Stimulated activated CD4-positive, alpha-beta T cell treated with anti-CD3 and anti-CD28 coated beads, Interleukin-15, amount 100 ng/mL, for 1 hour (primary cell): ENCODE data around the gene ZNF594.
"Not testable (repeated sequence)": the region's sequence is repeated elsewhere in the genome, so short reads cannot be mapped to it uniquely, and the experiment has no call there.

Experiments
- DNase-seq, 2 donors: peaks; one replicate each; pipeline ENCODE4 v3.0.0-alpha.2; 2020; ENCODE audit warnings: low read depth in 1 of 2, low spot score in 1 of 2

Gene ZNF594

DNA sequence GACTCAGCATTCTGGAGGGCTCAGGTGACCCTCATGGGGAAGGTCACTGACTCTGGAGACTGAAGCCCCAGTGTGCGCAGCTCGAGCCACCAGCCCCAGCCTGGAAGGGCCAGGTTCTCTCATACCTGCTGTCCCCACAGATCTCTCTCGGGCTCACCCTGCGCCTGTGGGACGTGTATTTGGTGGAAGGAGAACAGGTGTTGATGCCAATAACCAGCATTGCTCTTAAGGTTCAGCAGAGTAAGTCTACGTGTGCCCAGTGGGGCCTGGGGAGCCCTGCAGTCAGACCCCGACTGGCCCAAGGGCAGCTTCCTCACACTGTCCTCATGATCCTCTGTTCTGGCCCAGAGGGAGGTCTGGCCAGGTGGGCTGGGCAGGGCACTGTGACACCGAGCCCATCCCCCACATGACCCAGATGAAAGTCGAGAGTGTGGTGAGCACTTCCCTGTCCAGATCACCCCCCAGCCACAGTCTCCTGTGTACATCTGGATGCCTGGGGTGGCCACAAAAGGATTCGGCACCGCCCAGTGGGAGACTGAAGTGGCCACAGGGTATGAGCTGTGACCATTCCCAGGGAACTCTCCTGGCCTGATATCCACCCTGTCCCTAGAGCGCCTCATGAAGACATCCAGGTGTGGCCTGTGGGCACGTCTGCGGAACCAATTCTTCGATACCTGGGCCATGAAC lies 54.0 kb downstream of the ZNF594 start:
- not testable (repeated sequence) for DNase-seq

DNA sequence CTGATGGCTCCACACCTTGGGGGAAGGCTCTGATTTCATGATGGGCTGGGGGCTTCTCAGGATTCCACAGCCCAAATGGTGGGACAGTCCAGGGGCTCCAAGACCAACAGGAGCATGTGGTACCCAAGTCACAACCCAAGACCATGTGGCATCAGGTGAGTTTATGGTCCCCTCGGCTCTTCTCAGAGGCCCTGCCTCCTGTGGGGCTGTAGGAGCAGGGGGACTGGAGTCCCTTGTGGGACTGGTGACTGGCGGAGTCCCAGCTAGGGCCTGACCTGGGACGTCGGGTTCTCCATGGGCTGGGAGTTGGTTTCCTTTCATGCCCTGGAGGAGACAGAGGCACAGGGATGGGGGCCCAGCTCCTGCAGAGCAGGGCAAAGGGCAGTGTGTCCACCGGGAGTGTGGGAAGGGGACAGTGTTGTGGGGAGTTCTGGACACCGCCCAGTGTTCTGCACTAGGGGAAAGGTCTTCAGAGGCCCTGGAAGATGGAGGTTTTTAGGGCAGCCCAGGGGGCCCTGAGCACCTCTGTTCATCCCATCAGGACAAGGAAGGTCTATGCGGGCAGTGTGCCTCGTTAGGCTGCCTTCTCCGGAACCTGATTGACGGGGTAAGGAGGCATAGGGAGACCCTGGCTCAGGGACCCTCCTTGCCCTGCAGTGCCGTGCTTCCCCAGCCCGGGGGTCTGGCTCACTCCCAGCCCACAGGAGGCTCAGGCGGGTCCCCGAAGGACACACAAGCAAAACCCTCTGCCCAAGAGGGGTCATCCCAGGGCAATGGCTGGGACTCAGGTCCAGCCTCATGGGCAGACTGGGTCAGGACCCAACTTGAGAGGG lies 54.9 kb downstream of the ZNF594 start:
- DNase-seq: not testable (repeated sequence)

DNA sequence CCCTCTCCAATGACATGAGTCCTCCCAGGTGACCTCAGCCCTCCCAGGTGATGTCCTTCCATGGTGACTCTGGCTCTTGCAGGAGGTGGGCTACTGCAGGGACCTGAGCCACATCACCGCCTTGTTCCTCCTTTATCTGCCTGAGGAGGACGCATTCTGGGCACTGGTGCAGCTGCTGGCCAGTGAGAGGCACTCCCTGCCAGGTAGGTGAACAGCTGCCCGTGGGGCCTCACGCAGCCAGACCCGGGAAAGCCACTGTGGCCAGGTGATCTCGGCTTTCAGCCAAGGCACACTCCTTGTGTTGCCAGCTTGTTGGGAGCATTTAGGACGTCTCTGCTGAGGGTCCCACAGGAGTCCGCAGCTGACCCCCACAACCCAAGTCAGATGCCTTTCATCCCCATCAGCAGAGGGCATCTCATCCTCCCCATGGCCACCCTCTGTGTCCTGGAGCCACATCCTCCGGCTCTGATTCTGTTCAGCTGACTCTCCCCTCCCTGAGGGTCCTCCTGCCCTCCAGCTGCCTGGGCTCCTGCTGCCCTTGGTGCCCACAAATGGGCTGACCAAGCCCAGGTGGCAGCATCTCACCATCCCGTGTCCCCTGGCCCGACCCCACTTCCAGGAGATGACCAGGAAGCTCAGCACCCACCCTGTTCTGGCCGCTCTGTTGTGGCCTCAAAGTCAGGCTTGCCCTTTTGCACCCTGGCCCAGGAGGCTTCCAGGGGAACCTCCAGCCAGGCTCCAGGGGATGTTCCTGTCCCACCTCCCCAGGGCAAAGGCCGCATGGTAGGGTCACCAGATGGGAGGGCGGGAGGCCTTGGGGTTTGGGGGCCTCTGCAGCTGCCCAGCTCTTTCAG lies 55.7 kb downstream of the ZNF594 start:
- DNase-seq: no peak

DNA sequence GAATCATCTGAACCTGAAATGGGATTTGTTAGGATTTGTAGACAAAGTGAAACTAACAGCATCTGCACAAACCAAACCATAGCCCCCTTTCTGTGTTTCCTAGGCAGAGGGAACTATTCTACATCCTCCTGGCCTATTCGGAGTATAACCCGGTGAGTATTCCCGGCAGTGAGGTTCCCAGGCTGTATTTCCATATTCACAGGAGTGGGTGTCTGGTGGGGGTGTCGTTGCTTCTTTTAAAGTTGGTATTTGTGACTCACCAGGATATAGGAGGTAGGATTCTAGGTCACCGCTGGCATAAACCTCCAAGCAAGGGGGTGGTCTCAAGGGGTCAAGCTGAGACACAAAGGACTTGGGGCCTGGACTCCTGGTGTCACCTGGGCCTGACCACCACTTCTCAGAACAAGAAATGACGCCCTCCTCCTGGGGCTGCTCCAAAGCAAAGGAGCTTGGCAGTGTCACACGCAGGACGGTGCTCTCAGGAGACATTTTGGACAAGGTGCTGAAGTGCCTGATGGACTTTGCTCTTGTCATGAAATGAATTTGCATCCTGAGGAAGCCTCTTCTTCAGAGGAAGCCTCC lies 56.4 kb downstream of the ZNF594 start:
- DNase-seq: not testable (repeated sequence)

DNA sequence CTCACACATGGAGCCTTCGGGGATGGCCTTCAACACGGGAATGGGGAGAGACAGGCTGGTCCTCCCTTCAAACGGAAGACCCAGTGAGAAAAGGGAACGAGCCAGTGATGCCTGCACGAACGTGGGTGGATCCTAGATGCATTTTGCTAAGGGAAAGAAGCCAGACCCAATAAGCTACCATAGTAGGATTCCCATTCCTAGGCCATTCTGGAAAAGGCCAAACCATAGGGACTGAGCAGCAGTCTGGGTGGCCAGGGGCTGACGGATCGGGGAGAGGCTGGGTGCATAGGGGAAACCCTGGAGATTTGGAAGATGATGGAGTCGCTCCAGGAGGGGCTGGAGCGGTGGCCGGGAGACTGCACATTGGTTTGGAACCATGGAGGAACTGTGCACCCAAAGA lies 57.1 kb downstream of the ZNF594 start:
- not testable (repeated sequence) for DNase-seq

DNA sequence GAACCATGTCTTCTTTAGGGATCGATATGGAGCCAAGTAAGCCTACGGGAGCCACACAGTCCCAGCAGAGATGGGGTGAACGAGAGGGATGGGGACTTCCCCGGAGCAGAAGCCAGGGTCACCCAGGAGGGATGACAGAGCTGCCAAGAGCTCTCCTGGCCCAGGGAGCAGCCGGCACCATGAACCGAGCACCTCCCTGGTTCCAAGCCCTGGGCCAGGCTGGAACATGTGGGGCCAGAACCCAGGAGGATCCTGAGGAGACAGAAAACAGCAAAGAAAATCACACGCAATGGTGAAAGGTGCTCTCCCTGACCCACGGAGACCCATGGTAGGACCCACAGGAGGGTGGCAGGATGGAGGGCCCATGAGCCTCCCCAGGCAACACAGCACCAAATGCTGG lies 57.7 kb downstream of the ZNF594 start:
- DNase-seq: not testable (repeated sequence)

DNA sequence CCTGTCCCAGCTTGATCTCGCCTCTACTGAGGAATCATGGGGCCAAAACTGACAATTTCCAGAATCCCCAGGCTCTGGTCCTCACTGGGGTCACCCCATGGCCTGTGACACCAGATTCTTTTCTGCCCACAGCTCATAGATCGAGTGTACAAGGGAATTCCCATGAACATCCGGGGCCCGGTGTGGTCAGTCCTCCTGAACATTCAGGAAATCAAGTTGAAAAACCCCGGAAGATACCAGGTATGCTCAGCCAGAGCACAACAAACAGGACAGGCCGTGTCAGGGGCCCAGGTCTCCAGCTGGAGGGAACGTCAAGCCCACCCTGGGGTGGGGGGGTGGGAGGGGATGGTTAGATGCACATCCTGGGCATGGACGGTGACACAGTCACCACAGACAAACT lies 58.4 kb downstream of the ZNF594 start:
- no peak for DNase-seq

DNA sequence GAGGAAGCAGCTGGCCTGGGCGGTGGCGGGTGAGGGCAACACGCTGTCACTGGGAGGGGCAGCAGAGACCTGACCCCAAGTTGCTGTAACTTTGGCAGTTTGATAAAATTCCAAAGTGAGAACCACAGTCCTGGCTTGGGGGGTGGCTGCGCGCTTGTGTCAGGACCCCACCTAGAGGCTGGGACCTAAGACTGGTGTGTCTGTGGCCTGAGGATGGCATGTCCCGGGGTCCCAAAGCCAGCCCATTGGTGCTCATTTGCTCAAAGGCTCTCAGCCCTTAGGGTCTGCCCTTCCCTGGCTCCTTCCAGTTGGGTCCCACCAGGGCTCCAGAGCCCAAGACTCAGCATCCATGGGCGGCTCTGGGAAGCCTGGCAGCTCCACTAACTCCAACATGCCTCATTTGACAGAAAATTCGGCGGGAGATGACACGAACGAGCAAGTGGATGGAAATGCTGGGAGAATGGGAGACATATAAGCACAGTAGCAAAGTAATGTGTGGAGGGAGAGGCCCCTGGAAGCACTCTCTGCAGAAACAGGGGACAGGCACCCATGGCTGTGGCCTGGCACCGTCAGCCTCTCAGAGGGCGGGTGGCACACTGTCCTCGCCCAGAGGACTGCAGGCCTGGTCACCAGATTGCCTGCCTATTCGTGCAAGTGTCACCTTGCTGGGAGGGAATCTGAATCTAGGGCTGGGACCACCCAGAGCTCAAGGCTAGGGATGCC lies 59.0 kb downstream of the ZNF594 start:
- DNase-seq: not testable (repeated sequence)

DNA sequence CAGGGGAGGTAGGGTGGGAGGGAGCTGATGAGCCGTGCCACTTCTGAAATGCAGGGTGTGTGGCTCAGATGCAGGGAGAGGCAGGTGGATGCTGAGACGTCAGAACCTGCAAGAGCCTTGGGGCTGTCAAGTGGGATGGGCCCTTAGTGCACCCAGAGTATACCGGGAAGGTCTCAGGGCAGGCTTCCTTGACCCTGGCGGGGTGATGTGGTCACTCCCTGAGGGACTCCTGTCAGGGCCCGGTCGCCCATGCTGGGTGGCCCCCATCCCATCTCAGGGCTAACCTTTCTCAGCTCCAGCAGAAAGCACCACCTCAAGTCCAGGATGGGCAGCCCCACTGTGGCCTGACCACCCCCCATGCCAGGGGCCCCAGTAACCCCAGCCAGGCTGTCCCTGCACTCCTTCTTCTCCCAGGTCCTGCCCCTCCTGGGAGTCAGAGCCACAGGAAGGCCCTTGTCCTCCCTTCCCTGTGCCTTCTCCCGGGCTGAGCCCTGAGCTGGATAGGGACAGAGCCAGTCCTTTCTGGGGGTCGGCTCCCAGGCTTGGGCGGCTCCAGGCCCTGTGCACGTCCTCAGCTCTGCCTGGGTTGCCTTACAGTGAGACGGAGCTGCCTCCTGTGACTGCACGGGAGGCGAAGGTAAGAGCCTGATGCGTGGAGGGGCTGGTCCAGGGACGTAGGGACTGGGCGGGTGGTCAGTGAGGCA lies 59.7 kb downstream of the ZNF594 start:
- not testable (repeated sequence) for DNase-seq

DNA sequence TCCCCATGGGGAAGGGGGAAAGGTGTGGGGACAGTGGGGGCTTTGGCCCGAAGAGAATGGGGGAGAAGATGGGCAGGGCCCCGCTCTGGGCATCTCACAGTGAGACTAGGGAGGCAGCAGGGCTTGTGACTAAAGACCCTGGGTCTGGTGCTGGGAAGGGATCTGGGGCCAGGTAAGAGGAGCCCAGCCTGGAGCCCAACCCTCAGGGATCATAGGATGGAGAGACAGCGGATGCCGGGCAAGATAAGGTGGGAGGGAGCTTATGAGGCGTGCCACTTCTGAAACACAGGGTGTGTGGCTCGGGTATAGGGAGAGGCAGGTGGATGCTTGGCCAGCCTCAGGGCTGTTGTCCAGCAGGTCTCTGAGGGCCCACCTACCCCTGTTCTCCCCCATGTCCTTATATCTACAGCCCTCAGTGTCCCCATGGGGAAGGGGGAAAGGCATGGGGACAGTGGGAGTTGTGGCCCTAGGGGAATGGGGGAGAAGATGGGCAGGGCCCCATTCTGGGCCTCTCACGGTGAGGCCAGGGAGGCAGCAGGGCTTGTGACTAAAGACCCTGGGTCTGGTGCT lies 60.4 kb downstream of the ZNF594 start:
- no peak for DNase-seq

DNA sequence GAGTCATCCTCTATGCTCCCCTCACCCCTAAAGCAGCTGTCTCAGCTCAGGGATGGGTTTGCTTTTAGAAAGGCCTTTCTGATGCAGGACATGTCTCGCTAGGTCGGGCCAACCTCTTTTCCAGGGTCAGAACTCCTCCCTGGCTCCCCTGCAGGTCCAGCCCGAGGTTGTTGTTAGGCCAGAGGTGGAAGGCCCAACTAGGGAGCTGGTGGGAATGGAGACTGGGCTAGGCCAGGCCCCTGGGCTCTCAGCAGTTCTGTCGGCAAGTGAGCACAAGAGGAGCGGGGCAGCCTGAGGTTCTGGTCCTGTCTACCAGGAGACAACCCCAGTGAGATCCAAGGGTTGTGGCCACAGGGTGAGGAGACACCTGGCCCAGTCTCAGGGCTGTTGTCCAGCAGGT lies 61.0 kb downstream of the ZNF594 start:
- not testable (repeated sequence) for DNase-seq

DNA sequence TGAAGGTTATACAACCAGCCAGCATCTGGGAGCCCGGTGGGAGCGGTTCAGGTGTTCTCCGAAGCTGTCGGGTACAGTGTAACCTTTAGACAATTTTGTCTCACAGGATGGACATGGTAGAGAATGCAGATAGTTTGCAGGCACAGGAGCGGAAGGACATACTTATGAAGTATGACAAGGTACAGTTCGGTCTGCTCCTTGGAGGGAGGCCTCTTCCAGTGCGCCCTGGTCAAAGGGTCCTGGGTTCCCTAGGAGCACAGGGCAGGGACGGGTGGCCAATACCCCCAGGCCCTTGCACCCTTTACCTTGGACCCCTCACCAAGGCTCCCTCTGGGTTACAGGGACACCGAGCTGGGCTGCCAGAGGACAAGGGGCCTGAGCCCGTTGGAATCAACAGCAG lies 61.4 kb downstream of the ZNF594 start:
- DNase-seq: not testable (repeated sequence)

DNA sequence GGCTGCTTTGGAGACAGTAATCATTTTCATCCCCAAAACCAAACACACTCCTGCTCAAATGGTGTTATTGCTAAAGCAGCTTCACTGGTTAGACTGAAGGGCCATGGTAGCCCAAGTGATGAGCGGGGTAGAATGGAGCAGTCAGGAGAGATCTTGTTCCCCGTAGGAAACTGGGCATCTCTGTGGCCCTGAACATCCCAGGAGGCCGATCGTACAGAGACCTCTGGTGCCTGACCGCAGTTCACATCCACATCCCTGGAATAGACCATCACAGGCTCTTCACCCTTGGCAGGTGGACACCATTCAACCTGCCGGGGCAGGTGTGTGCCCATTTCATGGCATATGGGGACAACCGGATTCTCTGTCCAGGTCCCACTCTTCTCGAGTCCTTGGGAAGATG lies 61.9 kb downstream of the ZNF594 start:
- DNase-seq: not testable (repeated sequence)
